Thyroid gland (tissue), 4 donors: ENCODE data around the gene IQSEC1.

Experiments
- CTCF ChIP-seq, 6 experiments: fragments of 200-600 bp in 3 of 6; fragments of 450-650 bp in 3 of 6; sonication (generic) in 3 of 6; IDR thresholded peaks; one replicate each; pipeline ENCODE4 v1.5.1; 2016 to 2019; ENCODE audit warnings: antibody characterized with exemption in 6 of 6, mild to moderate bottlenecking in 2 of 6, inconsistent platforms in 1 of 6, moderate library complexity in 1 of 6
- POLR2A ChIP-seq, 2 donors: fragments of 450-650 bp; IDR thresholded peaks; one replicate each; pipeline ENCODE4 v1.6.1; 2017; ENCODE audit warnings: antibody characterized with exemption in 2 of 2, mild to moderate bottlenecking in 2 of 2, moderate library complexity in 1 of 2

DNA sequence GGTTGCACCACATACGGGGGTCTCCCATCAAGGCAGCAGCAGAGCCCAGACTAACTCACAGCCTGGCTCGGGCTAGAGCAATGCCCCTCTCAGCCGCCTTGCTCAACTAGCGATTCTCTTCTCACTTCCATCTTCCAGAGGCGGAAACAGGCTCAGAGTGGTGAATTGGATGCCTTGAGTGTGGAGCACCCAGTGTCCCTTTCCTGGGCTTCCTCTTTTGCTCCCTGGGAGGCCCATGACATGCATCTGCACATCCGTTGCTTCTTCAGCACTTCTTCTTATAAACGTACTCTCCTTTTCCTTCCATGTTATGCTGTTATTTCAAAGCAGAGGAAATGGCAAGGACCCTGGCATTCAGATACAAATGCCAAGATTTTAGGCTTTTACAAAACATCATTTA is 2.1 kb upstream of the IQSEC1 start:
- TF ChIP-seq CTCF (IDR thresholded peaks at IDR 0.05) (no peak), POLR2A (IDR thresholded peaks at IDR 0.05) (no peak)
